ENCODE data around the gene RADIL.

The RADIL gene

GRCh38 chr7:4882169-4883032 is 1.1 kb downstream of the RADIL start:
- DNase-seq, result no peak

- DNase-seq, result peak; percentile 19
Measured at GRCh38 chr7:4880218-4880617, 3.3 kb downstream of the RADIL start.

- DNase-seq, result no peak
Measured at GRCh38 chr7:4879396-4880081, 4.0 kb downstream of the RADIL start.

- no peak for DNase-seq
Measured at GRCh38 chr7:4878336-4879335, 4.9 kb downstream of the RADIL start.

- no peak for DNase-seq
Measured at GRCh38 chr7:4876586-4876985, 6.9 kb downstream of the RADIL start.

GRCh38 chr7:4875391-4875790 is 8.1 kb downstream of the RADIL start:
- no peak for DNase-seq

- no peak for DNase-seq
Measured at GRCh38 chr7:4873071-4873944, 10.2 kb downstream of the RADIL start.

- DNase-seq, result no peak
Measured at GRCh38 chr7:4871930-4872675, 11.4 kb downstream of the RADIL start.

- DNase-seq, result no peak
Measured at GRCh38 chr7:4871056-4871680, 12.3 kb downstream of the RADIL start.

GRCh38 chr7:4868493-4868892 is 15.0 kb downstream of the RADIL start:
- DNase-seq, result no peak

- DNase-seq, result no peak
Measured at GRCh38 chr7:4866528-4867496, 16.7 kb downstream of the RADIL start.

- DNase-seq, result no peak
Measured at GRCh38 chr7:4862156-4862555, 21.4 kb downstream of the RADIL start.

- no peak for DNase-seq
Measured at GRCh38 chr7:4861673-4862072, 21.8 kb downstream of the RADIL start, which contains the start of gene PAPOLB. PAPOLB (minus strand) TSS chr7:4862030; CDS start chr7:4861810, 220 bp downstream.

- DNase-seq, result no peak
Measured at GRCh38 chr7:4861227-4861626, 22.3 kb downstream of the RADIL start.

GRCh38 chr7:4857189-4857588 is 26.3 kb downstream of the RADIL start:
- no peak for DNase-seq

- DNase-seq, result no peak
Measured at GRCh38 chr7:4856336-4857057, 27.0 kb downstream of the RADIL start.

GRCh38 chr7:4854916-4855315 is 28.6 kb downstream of the RADIL start:
- no peak for DNase-seq

All from NCI-H187 treated with DMSO at 0.1 percent for 48 hours (cell line).